Measurements from ENCODE around the gene RCOR3.

DNA sequence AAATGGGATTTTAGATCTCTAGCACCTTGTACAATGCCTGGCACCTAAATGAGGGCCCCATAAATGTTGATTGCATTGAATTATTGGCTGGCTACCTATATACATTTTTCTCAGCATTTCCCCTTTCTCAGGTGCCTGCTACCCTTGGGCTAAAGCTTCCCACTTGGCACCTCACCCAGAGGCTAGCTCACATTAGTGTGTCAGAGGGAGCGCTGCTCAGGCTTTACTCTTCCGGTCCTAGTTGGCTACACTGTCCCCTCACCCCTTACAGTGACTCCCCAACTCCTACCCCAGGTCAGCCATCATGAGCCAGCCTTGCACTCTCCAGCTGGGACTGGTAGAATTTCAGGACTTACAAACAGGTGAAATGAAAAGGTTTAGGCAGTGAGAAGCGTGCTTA, 77.0 kb downstream of the RCOR3 start:
- TF ChIP-seq, protein P1, sequence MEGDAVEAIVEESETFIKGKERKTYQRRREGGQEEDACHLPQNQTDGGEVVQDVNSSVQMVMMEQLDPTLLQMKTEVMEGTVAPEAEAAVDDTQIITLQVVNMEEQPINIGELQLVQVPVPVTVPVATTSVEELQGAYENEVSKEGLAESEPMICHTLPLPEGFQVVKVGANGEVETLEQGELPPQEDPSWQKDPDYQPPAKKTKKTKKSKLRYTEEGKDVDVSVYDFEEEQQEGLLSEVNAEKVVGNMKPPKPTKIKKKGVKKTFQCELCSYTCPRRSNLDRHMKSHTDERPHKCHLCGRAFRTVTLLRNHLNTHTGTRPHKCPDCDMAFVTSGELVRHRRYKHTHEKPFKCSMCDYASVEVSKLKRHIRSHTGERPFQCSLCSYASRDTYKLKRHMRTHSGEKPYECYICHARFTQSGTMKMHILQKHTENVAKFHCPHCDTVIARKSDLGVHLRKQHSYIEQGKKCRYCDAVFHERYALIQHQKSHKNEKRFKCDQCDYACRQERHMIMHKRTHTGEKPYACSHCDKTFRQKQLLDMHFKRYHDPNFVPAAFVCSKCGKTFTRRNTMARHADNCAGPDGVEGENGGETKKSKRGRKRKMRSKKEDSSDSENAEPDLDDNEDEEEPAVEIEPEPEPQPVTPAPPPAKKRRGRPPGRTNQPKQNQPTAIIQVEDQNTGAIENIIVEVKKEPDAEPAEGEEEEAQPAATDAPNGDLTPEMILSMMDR (IDR thresholded peaks at IDR 0.05), result no peak
- no peak for TF ChIP-seq POLR2A (IDR thresholded peaks at IDR 0.05)
